ENCODE measurements around the gene RGS19.

The RGS19 gene

DNA sequence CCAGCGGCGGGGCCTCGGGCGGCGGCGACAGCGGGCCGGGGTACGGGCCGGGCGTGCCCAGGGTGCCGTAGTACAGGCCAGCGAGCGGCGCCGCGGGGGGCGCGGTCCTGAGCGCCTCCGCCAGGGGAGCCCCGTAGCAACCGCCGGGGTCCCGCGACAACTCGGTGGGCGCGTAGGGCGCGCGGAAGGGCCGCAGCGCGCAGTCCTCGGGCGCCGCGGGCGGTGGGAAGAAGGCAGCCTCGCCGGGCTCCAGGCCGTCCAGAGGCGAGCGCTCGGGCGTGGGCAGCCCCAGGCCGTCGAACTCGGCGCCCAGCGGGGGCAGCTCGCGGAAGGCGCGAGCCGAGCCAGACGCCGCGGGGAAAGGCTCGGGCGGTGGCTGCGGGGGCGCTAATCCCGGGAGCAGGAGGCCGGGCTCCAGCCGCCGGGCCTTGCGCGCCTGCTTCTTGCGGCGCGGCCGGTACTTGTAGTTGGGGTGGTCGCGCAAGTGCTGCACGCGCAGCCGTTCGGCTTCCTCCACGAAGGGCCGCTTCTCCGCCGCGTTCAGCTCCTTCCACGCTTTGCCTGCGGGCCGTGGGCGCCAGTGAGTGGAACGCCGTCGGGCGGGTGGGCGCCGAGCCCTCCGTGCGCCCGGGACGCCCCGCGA is 30.8 kb downstream of the RGS19 start:
- DNase-seq (ENCODE audit: low spot score): no peak

GRCh38 chr20:64047968-64048401 is 31.3 kb downstream of the RGS19 start:
- DNase-seq (ENCODE audit: low spot score): no peak

DNA sequence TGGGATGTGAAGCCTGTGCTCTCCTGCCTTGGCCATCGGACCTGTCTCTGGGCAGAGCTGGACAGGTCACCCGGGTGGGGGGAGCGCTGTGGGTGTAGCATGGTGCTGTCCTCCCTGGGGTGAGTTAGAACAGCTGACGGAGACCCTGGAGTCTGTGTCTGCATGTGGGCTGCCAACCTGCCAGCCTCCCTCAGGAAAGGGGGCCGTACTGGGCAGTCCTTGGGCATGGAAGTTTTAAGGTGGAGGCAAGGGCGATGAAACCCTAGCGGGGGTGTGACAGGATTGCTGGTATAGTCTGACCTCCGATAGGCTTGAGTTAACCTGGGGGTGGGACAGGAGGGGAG is 32.3 kb downstream of the RGS19 start:
- no peak for DNase-seq (ENCODE audit: low spot score)

DNA sequence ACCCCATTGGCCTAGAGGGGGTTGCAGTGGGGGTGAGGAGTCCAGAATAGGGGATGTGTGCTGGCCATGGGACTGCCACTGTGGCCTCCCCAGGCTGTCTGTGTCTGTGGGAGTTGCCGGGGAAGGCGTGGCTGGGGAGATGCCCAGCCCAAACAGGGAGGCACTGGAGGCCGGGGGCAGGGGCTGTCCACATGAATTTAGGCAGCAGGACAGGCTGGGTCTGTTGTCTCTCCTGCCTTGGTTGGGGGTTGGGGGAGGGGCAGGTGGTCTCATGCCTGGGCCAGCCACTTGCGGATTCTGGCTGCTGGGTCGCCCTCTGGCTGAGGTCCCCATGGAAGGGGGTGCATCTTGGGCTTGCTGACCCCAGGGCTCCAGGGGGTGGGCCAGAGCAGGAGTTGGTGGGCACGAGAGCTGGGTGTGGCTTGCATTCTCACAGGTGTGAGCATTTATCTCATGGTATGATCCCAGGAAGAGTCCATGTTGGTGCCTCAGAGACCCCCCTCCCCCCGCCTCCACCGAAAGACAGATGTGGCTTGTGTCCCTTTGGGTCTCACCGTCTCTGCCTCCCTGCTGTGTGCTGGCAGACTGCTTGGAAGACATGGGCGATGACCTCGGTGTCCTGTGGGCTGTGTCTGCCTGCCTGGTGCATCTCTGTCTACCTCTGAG is 33.8 kb downstream of the RGS19 start:
- DNase-seq (ENCODE audit: low spot score): no peak

GRCh38 chr20:64044484-64045247 is 34.7 kb downstream of the RGS19 start:
- no peak for DNase-seq (ENCODE audit: low spot score)

DNA sequence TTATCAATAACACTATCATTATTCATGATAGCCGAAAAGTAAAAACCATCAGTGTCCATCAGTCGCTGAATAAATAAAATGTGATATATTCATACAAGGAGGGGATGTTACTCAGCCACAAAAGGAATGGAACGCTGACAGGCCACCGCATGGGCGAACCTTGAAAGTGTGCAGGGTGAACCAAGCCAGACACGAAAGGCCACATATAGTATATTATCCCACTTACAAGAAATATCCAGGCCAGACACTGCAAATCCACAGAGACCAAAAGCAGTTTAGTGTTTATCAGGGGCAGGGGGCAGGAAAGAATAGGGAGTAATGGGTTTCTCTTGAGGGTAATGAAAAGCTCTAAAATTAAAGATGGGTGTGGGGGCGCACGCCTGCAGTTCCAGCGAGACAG is 35.5 kb downstream of the RGS19 start:
- no peak for DNase-seq (ENCODE audit: low spot score)

- DNase-seq (ENCODE audit: low spot score): no peak
These were observed 37.1 kb downstream of the RGS19 start for GRCh38 chr20:64042054-64042781.

DNA sequence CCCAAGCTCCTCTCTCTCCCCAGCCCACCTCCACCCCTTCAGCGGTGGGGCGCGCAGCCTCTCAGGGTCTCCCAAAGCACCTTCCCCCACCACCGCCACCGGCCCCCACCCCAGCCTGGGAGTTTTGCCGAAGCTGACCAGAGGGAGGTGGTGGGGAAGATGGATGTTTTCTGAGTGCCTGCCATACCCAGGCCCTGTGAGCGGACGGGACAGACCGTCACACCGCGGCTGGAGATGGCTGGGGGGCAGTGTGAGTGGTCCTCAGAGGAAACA is 37.6 kb downstream of the RGS19 start:
- DNase-seq (ENCODE audit: low spot score): no peak

- no peak for DNase-seq (ENCODE audit: low spot score)
These were observed 38.1 kb downstream of the RGS19 start for GRCh38 chr20:64041040-64041780.

- no peak for DNase-seq (ENCODE audit: low spot score)
These were observed 38.9 kb downstream of the RGS19 start for GRCh38 chr20:64040231-64041039.

DNA sequence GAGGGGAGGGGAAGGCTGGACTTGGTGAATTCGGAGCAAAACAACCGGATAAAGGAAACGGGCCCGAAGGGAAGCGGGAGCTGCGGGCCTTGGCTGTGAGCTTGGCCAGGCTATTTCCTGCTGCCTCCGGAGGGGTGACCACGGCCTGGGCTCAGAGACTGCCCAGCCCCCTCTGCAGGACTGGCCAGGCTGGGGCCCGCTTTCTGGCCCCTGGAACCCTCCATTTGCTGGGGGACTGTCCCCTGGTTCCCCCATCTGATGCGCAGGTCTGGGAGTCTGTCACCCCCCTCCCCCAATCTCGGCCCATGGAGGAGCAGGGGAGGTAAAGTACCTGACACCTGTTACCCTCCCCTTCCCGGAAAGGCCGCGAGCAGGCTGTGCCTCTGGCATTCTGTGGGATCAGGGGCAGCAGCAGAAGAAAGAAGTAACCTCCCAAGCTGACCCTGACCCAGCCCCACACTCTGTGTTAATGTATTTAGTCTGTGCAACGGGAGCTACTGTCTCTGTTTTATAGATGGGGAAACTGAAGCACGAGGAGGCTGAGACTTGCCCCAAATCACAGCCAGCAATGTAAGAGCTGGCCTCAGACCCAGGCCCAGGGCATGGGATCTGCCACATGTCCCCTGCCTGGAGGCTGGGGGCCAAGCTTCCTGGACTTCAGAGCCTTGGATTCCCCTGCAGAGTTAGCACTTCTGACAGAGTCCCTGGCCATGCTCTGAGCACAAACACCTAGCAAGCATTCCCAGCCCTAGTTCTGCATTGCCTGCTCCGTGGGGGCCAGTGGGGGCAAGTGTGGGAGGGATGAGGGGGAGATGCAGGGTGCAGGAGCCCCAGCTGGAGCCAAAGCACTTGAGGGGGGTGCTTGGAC is 39.8 kb downstream of the RGS19 start:
- DNase-seq (ENCODE audit: low spot score): no peak

DNA sequence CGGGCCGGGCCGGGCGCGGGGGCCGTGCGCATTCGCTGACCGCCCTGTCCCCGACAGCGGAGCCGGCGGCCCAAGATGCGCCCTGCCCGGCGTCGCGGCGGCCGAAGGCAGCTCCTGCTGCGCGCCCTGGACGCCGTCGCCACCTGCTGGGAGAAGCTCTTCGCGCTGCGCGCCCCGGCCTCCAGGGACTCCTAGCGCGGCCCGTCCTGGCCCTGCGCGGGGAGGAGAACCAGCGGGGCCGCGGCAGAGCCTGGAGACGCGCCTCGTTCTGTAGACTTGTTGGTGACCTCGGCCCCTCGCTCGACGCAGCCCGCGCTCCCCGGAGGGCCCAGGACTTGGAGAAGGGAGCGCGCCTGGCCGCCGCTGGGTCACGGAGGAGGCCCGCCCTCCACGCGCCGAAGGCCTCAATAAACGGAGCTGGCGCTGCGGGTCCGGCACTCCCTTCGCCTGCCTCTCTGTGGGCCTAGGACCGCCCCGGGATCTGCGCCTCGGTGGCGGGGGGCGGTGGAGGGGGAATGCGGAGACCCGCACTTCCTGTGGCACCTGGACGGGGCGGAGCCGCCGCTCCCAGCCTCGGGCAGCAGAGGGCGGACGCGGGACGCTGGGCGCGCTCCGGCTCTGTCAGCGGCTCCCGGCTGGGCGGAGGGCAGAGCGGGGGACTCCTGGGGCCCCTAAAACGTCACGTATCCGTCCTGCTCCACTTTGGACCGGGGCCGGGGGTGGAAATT is 40.6 kb downstream of the RGS19 start:
- DNase-seq (ENCODE audit: low spot score): no peak

- no peak for DNase-seq (ENCODE audit: low spot score)
These were observed 41.1 kb downstream of the RGS19 start for GRCh38 chr20:64038224-64038564.

DNA sequence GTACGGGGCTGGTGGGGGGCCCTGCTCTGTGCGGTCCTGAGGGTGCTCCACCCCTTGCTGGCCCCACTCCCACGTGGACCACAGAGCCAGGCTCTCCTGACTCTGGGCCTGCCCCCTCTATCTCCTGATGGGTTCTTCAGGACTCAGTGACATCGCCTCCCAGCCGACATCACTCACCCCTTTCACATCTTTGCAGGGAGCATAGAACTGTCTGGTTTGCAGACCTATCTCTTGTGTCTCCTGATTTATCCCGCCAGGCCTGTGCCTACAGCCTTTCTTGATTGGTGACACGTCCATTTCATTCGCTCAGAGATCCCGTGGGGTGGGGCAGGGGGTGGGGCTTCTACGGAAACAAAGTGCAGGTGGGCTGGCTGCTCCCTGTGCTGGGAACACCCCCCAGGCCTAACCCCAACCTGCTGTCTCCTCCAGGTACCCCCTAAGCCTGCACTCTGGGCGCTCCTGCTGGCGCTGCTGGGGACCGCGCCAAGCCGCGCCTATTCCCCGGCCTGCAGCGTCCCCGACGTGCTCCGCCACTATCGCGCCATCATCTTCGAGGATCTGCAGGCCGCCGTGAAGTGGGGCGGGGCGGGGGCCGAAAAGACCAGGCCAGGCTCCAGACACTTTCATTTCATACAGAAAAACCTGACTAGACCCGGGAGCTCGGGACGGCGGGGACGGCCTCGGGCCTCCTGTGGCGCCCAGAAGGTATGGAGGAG is 41.7 kb downstream of the RGS19 start:
- DNase-seq (ENCODE audit: low spot score): no peak

GRCh38 chr20:64037199-64037497 is 42.2 kb downstream of the RGS19 start:
- DNase-seq (ENCODE audit: low spot score): no peak

DNA sequence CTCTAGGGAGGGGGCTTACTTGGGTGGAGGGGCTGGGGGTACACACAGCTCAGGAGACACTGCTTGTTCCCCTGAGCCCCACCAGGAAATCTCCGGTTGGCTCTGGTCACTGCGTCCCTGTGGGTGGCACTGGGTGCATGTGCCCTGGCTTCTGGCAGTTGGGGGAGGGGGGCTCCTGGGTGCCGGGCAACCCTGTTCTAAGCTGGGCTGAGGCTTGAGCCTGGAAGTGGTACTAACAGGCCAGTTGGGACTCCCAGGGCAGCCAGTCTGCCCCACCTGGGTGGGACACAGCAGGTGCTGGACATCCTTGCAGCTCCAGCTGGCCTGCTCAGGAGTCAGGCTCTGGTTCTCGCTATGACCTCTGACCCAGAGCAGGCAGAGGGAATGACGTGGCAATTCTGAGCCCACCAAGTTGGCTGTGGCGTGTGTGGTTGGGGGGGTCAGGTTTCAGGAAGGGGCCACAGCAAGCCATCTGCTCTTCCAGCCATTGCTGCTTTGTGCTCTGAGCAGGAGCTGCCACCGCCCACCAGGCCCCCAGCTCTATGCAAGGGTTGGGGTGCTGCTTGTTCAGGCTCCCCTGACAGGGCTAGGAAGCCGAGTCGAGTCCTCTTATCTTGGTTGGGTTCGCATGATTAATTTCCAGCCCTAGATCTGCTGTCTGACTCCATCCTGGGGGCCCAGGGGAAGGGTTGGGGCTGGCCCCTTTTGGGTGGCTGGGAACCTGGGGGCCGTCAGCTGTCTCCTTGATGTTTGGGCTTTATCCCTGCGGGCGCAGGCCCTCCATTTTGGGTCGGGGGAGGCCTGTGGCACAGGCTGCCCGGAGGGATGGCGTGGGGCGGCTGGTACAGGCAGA is 42.7 kb downstream of the RGS19 start:
- DNase-seq (ENCODE audit: low spot score): no peak

DNA sequence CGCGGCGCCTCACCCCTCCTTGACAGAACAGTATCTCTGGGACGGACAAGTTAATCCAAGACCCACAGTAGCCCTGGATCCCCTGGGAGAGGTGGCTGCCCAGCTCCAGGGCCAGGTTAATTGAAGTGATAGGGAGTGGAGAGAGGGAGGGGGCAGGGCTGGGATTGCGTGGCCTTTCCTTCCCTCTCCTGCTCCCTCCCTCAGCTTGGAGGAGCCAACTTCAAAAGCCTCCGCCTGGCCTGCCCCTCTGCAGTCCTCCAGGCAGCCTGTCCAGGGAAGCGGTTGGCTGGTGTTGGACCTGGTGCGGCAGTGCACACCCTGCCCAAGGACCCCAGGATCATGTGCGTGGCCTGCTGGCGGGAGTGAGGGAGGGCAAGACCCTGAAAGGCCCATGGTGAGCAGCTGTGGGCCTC is 43.4 kb downstream of the RGS19 start, which contains the start of gene C20orf204:
Gene C20orf204, plus strand, starts transcription at position 250 of the 413 bp plus-strand sequence. Its CDS starts 142 bp downstream, at position 392.
- DNase-seq (ENCODE audit: low spot score): no peak

Data from globus pallidus (tissue), 1 donor.